ENCODE data around the gene WRAP53.

- TF ChIP-seq CTCF (IDR thresholded peaks at IDR 0.05) (no peak), POLR2A (IDR thresholded peaks at IDR 0.05) (no peak)
Measured at GRCh38 chr17:7744416-7744815, 56.1 kb downstream of the WRAP53 start.
